ENCODE results near the gene LYAR.

Gene LYAR

DNA sequence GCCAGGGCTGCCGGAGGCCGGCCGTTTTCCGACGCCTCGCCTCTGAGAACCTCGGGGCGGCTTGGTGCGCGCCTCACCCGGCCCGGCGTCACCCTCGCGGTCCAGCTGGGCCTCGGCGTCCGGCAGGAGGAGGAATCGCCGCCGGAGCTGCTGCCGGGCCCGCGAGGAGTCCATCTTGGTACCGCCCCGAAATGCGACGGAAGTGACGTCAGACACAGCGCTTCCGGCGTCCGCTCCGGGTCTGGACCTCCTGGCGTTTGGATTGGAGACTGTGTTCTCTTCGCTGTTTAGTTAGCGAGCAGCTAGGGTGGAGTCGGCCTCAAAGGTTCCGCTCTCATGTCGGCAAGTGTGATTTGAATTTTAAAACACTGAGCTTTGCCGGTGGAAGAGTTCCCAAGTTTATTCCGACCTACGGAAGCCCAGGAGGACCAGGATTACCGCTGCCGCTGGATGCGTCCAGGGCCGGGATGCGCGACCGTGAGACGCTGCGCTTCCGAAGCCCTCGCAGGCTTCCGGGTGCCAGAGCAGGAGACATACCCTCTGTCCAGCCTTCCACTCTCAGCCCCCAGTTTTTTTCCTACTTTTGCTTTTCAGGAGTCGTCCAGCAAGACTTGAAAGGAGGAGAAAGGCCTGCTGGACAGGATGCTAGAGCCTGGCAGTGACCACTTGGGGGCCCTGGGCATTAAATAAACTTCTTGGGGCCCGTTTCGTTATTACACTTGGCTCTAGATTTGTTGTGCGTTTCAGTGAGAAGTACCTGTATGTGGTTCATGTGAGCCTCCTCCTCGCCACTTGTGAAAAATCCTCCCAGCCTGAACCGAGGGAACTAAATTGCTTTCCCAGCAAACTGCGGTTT lies 41.7 kb downstream of the LYAR start, which contains the start of gene TMEM128 (continued):
- no peak for TF ChIP-seq ZNF23 (tag by site-specific recombination; IDR thresholded peaks at IDR 0.05; ENCODE audit: borderline replicate concordance)
- TF ChIP-seq ZBTB21 (tag by site-specific recombination; IDR thresholded peaks at IDR 0.05): peak; percentile 86
- TF ChIP-seq, protein P1, sequence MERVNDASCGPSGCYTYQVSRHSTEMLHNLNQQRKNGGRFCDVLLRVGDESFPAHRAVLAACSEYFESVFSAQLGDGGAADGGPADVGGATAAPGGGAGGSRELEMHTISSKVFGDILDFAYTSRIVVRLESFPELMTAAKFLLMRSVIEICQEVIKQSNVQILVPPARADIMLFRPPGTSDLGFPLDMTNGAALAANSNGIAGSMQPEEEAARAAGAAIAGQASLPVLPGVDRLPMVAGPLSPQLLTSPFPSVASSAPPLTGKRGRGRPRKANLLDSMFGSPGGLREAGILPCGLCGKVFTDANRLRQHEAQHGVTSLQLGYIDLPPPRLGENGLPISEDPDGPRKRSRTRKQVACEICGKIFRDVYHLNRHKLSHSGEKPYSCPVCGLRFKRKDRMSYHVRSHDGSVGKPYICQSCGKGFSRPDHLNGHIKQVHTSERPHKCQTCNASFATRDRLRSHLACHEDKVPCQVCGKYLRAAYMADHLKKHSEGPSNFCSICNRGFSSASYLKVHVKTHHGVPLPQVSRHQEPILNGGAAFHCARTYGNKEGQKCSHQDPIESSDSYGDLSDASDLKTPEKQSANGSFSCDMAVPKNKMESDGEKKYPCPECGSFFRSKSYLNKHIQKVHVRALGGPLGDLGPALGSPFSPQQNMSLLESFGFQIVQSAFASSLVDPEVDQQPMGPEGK (tag by site-specific recombination; IDR thresholded peaks at IDR 0.05): no peak
- no peak for TF ChIP-seq ZNF785 (tag by site-specific recombination; IDR thresholded peaks at IDR 0.05)
- no peak for TF ChIP-seq ZNF624 (tag by site-specific recombination; IDR thresholded peaks at IDR 0.05)
- no peak for TF ChIP-seq MZF1 (tag by site-specific recombination; IDR thresholded peaks at IDR 0.05; ENCODE audit: borderline replicate concordance)
- 0 out of 2 replicates have a peak, but pooled peaks have one; percentile 4 for TF ChIP-seq ZSCAN30 (tag by site-specific recombination; IDR thresholded peaks at IDR 0.05)
- TF ChIP-seq TRIM28 (IDR thresholded peaks at IDR 0.05; ENCODE audit: borderline replicate concordance, low read length): peak; percentile 67; the same call in 1 of the 2 replicates
- no peak for TF ChIP-seq ZNF433 (tag by site-specific recombination; IDR thresholded peaks at IDR 0.05; ENCODE audit: low read depth)
- TF ChIP-seq ZNF707 (tag by site-specific recombination; IDR thresholded peaks at IDR 0.05): no peak
- TF ChIP-seq, protein P2, sequence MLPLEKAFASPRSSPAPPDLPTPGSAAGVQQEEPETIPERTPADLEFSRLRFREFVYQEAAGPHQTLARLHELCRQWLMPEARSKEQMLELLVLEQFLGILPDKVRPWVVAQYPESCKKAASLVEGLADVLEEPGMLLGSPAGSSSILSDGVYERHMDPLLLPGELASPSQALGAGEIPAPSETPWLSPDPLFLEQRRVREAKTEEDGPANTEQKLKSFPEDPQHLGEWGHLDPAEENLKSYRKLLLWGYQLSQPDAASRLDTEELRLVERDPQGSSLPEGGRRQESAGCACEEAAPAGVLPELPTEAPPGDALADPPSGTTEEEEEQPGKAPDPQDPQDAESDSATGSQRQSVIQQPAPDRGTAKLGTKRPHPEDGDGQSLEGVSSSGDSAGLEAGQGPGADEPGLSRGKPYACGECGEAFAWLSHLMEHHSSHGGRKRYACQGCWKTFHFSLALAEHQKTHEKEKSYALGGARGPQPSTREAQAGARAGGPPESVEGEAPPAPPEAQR (tag by site-specific recombination; IDR thresholded peaks at IDR 0.05): no peak
- no peak for TF ChIP-seq FEZF1 (tag by site-specific recombination; IDR thresholded peaks at IDR 0.05)
- peak; percentile 86 for TF ChIP-seq ZNF341 (tag by site-specific recombination; IDR thresholded peaks at IDR 0.05; ENCODE audit: low read depth)
- no peak for TF ChIP-seq ZNF138 (tag by site-specific recombination; IDR thresholded peaks at IDR 0.05; ENCODE audit: borderline replicate concordance)
- TF ChIP-seq ZFHX2 (tag by site-specific recombination; conservative IDR thresholded peaks at IDR 0.05): no peak
- TF ChIP-seq GLI4 (tag by site-specific recombination; IDR thresholded peaks at IDR 0.05): no peak
- TF ChIP-seq HOXA7 (CRISPR knock-in tag; IDR thresholded peaks at IDR 0.05; ENCODE audit: borderline replicate concordance): no peak
- no peak for TF ChIP-seq ZNF610 (tag by site-specific recombination; IDR thresholded peaks at IDR 0.05; ENCODE audit: borderline replicate concordance)
- TF ChIP-seq BCL11B (tag by site-specific recombination; IDR thresholded peaks at IDR 0.05; ENCODE audit: low read depth): no peak
- peak; percentile 16; the same call in 1 of the 2 replicates for TF ChIP-seq CTCF (tag by site-specific recombination; IDR thresholded peaks at IDR 0.05)
- TF ChIP-seq ZNF394 (tag by site-specific recombination; IDR thresholded peaks at IDR 0.05; ENCODE audit: borderline replicate concordance): peak; percentile 27; the same call in 1 of the 2 replicates
- TF ChIP-seq ZNF580 (tag by site-specific recombination; IDR thresholded peaks at IDR 0.05): no peak
- no peak for TF ChIP-seq ZNF623 (tag by site-specific recombination; IDR thresholded peaks at IDR 0.05)
- no peak for TF ChIP-seq ZNF366 (tag by site-specific recombination; conservative IDR thresholded peaks at IDR 0.05)
- no peak for TF ChIP-seq ZNF639 (tag by site-specific recombination; IDR thresholded peaks at IDR 0.05)
- TF ChIP-seq ZNF19 (tag by site-specific recombination; IDR thresholded peaks at IDR 0.05; ENCODE audit: low read depth): no peak
- TF ChIP-seq, protein P3, sequence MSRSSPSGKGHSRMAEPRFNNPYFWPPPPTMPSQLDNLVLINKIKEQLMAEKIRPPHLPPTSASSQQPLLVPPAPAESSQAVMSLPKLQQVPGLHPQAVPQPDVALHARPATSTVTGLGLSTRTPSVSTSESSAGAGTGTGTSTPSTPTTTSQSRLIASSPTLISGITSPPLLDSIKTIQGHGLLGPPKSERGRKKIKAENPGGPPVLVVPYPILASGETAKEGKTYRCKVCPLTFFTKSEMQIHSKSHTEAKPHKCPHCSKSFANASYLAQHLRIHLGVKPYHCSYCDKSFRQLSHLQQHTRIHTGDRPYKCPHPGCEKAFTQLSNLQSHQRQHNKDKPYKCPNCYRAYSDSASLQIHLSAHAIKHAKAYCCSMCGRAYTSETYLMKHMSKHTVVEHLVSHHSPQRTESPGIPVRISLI (tag by site-specific recombination; IDR thresholded peaks at IDR 0.05): no peak
- peak; percentile 89 for TF ChIP-seq ZNF660 (tag by site-specific recombination; IDR thresholded peaks at IDR 0.05)
- TF ChIP-seq ZNF140 (tag by site-specific recombination; IDR thresholded peaks at IDR 0.05): no peak
- no peak for TF ChIP-seq ZNF645 (tag by site-specific recombination; IDR thresholded peaks at IDR 0.05)
- TF ChIP-seq ZEB2 (tag by site-specific recombination; IDR thresholded peaks at IDR 0.05): no peak; the same call in 1 of the 2 replicates

All from HEK293 (cell line).